VCaP (cell line): Measurements from ENCODE around the gene PKP2.

Source experiments
- H3K27ac ChIP-seq: fragments of 450-650 bp; 2 replicates; pipeline ENCODE4 v1.5.1; 2017
- CTCF ChIP-seq: fragments of 450-650 bp; conservative IDR thresholded peaks from 2 replicates; pipeline ENCODE4 v1.5.1; 2017; ENCODE audit warnings: mild to moderate bottlenecking, moderate library complexity

PKP2 gene

GRCh38 chr12:32854716-32855115 lies 41.9 kb downstream of the PKP2 start:
- no peak overlapping the region for H3K27ac ChIP-seq
- no peak for TF ChIP-seq CTCF

- no peak for TF ChIP-seq CTCF
- H3K27ac ChIP-seq: no peak overlapping the region
Observed at GRCh38 chr12:32854097-32854496, 42.5 kb downstream of the PKP2 start.

GRCh38 chr12:32847287-32847686 lies 49.3 kb downstream of the PKP2 start:
- no peak overlapping the region for H3K27ac ChIP-seq
- no peak for TF ChIP-seq CTCF

GRCh38 chr12:32846053-32846452 lies 50.5 kb downstream of the PKP2 start:
- H3K27ac ChIP-seq: no peak overlapping the region
- no peak for TF ChIP-seq CTCF

GRCh38 chr12:32843528-32844095 lies 53.0 kb downstream of the PKP2 start:
- no peak for TF ChIP-seq CTCF
- H3K27ac ChIP-seq: peak overlapping the region; percentile 53

- H3K27ac ChIP-seq: no peak overlapping the region
- no peak for TF ChIP-seq CTCF
Observed at GRCh38 chr12:32841061-32841460, 55.5 kb downstream of the PKP2 start.

GRCh38 chr12:32839828-32840227 lies 56.7 kb downstream of the PKP2 start:
- no peak overlapping the region for H3K27ac ChIP-seq
- TF ChIP-seq CTCF: no peak
